TTC549 (cell line): ENCODE results near the gene ATP6V0C.

ENCODE experiments used
- FAIRE-seq: peaks from 2 replicates; lab custom pipeline; 2012; peaks lifted over from hg19 to GRCh38; lab: Jason Lieb, UNC

The ATP6V0C gene

DNA sequence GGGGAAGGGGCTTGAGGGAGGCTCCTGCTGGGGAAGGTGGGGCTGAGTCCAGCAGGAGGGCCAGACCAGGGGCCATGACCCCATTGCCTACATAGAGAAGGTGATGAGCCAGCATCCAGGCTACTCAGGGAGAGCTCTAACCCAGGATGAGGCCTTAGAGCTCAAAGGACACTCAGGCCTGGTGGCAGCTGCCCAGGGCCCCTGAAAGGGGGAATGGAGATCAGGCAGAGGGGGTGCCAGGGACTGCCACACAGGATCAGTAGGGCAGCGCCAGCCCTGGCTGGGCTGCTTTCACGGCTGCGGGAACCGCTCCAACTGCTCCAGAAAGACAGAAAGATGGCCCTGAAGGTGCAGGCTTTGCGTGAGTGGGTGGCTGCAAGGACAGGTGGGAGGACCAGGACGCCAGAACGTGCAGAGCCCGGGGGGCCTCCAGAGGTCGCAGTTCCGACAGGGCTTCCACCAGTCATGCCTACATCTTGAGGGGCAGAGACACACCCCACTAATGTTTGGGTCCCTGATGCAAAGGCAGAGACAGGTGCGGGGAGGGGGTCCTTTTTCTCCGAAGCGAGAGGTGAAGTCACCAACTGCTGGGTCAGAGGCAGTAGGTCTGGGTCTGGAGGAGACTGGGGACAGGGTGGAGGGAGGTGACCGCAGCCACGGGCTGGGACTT lies 882 bp upstream of the ATP6V0C start:
- no peak for FAIRE-seq

DNA sequence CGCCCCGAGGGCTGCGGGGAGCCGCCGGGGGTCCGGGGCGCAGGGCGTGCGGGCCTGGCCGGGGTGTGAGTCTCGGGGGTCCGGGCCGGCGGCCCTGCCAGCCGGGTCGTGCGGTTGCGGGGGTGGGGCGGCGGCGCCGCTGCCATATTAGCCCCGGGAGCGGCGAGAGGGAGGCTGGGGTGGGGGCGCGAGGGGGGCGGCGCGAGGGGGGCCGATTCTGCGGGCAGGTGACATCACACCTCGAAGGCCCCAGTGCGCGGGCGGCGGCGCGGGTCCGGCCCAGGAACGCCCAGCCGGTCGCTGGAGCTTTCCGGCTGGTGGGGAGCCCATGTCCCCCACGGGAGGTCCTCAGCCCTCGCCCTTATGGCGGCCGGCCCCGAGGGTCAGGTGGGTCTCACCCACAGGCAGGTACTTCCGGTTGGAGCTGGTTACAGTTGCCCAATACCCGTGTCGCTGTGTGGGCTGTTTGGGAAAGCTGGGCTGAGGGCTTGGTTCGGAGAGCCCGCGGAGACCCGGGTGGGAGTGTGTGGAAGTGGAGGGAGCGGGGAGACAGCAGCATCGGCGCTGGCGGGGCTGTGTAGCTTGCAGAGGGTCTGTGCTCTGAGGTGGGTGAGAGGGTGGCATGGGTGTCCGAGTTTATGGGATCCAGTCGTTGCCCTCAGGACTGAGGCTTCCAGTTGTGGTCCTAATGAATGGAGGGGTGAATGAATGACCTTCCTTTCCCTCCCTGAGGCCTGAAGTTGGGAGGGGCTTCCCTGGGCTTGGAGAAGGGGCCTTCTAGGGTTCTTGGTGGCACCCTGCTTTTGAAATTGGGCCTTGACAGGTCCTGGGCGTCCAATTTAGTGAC lies 804 bp downstream of the ATP6V0C start:
- no peak for FAIRE-seq

DNA sequence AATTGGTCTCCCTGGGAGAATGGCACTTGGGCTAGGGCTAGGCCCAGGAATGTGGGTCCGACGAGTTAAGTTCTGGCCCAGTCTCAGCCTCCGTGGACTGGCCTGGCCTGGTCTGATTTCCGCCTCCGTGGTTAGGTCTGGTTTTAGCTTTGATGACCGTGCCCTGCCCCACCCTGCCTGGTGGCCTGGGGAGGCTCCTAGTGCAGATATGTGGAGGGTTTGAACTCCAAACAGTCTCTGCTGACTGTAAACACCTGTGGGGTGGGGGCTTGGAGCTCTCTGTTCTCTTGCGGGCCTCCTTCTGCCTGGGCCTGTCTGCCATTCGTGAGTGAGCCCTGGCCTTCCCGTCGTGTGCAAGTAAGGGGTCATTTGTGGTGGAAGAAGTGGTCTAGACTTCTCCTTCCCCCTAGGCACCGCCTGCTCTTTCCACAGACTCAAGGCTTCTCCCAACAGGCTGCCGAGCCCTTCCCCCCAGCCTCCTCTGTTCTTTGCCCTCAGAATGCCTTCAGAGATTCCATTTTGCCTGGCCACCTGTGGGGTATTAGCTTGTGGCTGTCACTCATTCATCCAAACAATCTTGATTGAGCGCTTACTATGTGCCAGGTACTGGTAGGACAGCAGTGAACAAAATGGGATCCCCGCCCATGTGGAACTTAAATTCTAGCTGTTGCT lies 1.6 kb downstream of the ATP6V0C start:
- no peak for FAIRE-seq

DNA sequence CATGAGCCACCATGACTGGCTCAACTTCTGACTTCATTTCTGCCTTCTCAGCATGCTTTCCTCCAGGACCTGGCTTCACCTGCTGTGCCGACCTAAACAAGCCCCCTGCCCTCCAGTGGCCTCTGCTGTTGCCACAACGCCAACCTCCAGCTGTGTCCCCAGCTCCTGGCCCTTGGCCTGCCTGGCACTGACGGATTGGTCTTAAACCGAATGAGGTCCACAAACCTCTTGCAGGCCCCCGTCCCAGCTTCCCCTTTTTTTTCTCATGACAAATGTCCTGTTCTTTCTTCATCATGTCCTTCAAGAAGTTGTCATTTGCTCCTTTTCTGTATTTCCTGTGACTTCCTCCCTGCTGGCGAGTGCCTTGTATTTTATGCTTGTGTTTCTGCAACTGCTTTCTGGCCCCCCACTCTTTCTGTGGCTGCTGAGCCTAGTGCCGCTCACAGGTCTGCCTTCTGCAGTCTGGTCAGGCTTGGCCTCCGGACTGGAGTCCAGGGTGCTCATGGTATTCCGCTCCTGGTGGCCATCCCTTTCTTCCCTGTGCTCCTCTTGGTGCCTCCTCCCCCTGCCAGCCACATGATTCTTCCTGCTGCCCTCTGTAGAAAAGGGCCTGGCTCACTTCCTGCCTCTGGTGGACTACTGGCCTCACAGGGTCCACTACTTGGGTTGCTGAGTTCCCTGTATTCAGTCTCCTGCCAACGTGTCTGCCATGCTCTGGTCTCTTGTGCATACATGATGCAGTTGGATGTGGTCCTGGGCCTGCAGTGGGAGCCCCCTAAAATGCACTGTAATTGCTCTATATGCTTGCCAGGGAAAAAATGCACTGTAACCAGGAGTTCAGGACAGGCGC lies 2.9 kb downstream of the ATP6V0C start:
- no peak for FAIRE-seq

DNA sequence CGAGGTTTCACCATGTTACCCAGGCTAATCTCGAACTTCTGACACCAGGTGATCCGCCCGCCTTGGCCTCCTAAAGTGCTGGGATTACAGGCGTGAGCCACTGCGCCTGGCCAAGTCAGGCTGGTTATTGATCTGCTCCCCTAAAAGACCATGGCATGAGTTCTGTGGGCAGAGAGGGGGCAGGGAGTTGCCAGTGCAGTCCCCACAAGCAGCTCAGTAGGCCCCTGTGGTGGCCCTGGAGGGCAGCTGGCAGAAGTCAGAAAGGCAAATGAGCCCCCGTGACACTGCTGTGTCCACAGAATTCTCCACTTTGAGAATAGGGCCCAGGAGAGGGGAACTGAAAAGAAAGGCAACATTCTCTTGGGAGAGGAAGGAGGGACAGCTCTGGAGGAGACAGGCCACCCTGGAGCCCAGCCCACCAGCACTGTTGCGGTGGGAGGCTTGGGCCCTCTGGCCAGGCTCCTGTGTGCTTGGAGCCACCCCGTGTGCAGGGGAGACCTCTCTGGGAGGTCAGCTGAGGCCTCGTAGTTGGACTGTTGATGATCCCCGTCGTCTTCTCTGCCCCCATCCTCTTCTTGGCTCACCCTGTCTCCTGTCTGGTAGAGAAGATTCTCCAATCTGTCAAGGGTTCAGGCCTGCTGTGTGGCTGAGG lies 4.3 kb downstream of the ATP6V0C start:
- no peak for FAIRE-seq

DNA sequence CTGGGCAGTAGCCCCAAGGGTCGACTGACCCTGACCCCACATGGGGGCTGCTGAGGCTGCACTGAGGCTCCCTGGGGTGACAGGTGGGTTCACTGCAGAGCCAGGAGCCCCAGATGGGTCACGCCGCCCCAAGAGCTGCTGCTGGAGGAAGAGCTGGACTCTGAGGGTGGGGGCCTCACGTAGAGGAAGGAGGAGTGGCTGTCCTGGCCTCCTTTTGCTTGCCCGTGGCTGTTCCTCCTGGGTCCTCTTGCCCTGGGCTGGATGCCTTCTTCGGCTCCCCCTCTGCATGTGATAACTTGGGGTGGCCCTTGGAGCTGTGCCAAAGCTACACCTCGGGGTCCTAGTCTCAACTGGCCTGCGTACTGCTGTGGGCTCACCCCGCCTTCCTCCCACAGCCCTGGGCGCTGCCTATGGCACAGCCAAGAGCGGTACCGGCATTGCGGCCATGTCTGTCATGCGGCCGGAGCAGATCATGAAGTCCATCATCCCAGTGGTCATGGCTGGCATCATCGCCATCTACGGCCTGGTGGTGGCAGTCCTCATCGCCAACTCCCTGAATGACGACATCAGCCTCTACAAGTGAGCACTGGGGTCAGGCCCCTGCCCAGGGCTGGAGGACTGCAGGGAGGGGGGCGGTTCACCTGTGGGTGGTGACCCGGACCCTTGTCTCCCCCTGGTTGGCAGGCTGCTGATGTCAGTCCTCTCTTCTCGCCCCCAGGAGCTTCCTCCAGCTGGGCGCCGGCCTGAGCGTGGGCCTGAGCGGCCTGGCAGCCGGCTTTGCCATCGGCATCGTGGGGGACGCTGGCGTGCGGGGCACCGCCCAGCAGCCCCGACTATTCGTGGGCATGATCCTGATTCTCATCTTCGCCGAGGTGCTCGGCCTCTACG lies 5.3 kb downstream of the ATP6V0C start:
- no peak for FAIRE-seq

DNA sequence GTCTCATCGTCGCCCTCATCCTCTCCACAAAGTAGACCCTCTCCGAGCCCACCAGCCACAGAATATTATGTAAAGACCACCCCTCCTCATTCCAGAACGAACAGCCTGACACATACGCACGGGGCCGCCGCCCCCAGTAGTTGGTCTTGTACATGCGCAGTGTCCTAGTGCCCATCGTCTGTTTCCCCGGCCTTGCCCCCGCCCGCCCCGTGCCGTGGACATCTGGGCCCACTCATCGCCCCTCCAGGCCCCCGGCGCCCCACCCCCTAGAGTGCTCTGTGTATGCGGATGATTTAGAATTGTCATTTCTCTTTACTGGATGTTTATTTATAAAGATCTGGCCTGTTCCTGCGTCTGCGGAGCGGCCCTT lies 5.9 kb downstream of the ATP6V0C start:
- no peak for FAIRE-seq

DNA sequence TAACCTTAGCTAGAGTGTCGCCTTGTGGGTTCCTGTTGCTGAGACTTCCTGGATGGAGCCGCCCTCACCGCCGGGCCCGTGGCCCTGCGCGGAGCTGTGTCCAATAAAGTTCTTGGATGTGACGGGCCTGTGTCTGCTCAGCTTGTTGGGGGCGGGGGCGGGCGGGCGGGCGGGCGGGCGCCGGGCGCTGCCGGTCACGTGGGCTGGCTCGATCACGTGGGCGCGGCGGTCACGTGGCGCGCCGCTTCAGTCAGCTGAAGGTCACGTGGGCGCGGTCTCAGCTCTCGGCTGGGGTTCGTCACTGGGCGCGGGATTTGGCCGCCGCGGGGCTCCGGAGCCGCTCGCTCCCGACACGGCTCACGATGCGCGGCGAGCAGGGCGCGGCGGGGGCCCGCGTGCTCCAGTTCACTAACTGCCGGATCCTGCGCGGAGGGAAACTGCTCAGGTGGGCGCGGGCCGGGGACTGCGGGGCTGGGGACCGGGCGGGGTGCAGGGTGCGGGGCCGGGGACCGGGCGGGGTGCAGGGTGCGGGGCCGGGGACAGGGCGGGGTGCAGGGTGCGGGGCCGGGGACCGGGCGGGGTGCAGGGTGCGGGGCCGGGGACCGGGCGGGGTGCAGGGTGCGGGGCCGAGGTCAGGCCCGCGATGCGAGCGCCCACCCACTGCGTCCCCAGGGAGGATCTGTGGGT lies 6.5 kb downstream of the ATP6V0C start, which contains the start of gene AMDHD2:
Gene AMDHD2 (plus strand): TSS at position 275 of the 687 bp plus-strand sequence. CDS start 88 bp downstream, at position 363.
- FAIRE-seq: no peak

DNA sequence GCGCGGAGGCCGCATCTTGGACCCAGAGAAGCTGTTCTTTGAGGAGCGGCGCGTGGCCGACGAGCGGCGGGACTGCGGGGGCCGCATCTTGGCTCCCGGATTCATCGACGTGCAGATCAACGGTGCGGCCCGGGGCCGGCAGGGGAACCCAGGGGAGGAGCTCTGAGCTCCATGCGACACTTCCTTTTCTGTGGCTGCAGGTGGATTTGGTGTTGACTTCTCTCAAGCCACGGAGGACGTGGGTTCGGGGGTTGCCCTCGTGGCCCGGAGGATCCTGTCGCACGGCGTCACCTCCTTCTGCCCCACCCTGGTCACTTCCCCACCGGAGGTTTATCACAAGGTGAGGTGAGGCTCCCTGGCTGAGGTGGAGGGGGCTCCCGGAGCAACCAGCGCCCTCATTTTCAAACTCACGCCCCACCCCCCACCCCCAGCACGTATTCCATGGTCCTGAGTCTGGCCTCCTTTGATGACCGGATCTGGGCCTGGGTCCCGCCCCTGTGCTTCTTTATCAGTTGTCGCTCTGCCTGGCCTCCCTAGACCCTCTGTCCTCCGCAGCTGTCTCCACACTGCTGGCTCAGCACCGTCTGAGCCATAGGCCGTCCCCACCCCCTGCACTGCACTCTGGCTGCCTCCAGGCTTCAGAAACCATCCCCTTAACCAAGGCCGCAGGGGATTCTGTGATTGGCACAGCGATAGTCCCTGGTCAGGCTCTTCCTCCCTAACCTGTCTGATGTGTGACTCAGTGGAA lies 7.2 kb downstream of the ATP6V0C start:
- no peak for FAIRE-seq

DNA sequence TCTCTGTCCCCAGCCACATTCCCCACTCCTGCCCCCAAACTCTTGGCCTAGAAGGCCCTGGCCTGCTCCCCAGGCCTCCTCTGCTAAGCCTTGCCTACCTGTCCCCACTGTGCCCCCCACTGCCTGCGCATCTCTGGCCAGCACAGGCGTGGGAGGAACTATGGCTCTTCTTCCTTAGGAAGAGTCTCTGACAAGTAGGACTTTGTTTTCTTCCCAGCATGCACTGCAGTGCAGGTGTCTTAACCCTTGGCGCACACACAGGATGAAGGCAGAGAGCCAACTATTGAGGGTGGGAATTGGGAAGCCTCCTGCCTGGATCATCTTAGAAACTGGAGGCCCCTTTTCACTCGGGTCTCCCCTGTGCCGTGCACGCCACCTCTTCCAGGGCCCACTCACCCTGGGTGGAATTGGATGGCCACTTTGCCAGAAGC lies 10.1 kb downstream of the ATP6V0C start:
- FAIRE-seq: no peak

DNA sequence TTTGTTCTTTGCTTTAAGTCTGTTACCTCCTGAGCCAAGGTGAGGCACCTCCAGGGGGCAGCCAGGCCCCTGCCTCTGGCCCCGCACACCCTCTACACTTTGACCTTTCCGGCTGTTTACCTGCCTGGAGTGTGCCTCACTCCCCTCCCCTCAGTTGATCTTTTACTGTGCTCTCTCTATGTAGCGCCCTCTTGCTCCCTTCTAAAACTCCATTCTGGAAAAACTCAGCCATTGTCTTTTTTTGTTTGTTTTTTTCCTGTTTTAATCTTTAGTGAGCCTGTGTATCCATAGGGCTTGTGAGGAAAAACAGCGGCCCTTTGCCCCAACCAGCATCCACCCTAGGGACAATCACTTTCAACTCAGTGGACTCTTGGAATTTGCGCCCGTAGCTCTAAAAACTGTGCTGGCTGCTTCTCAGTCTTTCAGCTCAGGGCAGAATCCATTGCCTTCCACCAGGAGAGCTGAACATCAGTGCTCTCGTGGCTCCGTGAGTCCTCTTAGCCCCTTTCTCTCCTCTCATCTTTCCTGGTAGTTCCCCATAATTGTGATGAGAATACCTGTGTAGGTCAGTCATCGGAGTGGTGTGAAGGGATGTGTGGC lies 10.7 kb downstream of the ATP6V0C start:
- no peak for FAIRE-seq

DNA sequence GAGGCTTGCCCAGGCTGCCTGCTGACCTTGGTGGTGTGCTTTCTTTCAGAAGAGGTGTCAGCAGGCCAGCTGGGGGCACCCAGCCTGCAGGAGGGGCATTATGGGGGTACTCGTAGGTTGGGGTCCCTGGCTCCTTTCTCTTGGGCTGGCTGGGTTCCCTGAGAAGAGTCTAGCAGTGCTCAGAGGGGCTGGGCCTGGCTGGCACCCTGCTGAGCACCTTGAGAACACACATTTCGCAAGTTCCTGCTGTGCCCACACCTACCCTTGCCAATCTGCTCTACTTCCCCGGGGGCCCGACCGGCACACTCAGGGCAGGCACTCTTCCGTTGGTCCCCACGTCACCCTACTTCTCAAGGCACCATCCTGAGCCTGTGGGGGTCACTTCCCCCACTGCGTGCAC lies 12.4 kb downstream of the ATP6V0C start:
- FAIRE-seq: no peak

DNA sequence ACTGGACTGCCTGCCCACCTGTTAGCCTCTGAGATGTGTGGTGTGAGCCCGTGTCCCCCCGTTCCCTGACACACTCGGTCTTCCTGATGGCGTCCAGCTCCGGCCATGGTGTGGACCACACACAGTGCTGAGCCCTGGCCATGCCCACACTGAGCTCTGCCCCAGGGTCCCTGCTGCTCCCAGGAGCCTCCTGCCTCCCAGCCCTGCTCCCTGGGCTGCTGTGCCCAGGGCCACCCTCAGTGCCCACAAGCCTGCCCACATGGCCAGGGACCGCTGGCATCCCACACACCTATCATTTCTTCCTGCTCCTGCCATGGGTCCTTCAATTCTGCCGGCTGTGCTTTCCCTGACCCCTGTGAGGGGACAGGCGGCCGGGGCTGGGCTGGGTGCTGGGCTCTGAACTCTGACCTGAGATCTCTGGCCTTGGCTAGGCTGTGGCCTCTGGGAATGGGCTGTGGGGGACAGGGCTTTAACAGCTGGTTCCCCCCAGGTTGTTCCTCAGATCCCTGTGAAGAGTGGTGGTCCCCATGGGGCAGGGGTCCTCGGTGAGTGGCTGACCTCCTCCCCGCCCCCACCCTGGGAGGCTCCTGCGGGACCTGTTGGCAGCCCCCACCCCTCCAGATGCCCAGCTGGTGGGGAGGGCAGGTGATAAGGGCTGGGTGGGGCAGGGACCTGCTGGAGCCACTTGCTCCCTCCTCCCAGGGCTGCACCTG lies 13.5 kb downstream of the ATP6V0C start:
- FAIRE-seq: no peak

DNA sequence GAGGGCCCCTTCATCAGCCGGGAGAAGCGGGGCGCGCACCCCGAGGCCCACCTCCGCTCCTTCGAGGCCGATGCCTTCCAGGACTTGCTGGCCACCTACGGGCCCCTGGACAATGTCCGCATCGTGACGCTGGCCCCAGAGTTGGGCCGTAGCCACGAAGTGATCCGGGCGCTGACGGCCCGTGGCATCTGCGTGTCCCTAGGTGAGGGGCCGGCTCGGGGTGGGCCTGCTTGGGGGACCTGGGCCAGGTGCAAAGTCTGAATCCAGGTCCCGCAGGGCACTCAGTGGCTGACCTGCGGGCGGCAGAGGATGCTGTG lies 14.0 kb downstream of the ATP6V0C start:
- FAIRE-seq: no peak

DNA sequence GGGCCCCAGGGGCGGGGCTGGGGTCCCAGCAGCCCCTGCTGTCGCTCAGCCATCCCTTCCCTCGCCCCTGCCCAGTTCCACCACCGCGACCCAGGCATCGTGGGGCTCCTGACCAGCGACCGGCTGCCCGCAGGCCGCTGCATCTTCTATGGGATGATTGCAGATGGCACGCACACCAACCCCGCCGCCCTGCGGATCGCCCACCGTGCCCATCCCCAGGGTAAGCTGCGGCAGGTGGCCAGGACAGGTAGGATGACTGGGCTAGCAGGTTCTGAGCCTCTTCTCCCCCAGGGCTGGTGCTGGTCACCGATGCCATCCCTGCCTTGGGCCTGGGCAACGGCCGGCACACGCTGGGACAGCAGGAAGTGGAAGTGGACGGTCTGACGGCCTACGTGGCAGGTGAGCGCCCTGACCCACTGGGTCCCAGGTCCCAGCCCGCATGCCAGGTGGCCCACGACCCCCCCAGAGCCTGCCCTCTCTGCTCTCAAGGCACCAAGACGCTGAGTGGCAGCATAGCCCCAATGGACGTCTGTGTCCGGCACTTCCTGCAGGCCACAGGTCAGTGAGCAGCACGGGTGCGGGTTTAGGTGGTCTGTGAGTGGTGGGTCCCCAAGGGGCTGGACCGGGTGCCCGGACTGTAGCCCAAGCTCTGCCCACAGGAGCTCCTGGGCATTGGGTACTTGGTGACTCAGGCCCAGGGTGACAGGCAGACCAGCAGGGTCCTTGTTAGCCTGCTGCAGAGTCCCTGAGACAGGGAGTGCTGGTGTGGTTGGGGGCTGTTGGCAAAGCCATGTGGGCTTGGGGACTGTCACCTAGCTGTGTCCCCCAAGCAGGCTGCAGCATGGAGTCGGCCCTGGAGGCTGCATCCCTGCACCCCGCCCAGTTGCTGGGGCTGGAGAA lies 14.7 kb downstream of the ATP6V0C start:
- FAIRE-seq: no peak

DNA sequence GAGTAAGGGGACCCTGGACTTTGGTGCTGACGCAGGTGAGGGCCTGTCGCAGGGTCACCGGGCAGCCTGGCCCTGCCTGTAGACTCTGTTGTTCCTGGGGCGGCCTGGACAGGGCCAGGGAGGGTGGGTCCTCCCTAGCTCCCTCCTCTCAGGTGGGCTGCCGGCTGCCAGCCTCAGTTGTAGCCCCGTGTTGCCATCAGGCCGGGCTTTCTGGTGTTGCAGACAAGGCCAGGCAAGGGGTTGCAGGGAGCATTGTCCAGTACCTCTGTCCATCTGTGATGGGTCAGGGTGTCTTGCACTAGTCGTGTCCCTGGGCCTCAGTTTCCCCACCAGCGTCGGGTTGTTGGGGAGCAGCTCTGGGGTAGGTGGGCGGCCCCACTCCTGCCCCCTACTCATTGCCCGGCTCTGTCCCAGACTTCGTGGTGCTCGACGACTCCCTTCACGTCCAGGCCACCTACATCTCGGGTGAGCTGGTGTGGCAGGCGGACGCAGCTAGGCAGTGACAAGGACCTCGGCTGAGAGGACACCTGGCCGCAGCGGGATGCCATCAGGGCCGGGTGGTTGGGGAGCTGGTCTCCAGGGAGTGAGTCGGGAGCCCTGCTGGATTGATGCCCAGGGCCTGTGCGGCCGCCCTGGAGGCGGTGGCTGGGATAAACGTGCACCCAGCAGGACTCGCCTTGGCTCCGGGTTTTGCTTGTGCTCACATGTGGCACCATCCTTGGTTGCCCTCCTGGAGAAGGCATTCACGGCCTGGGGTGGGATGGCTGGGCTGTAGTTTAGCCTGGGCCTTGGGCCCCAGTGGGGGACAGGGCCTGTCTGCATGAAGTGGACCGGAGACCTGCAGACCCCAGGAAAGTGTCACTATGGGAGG lies 15.5 kb downstream of the ATP6V0C start:
- FAIRE-seq: no peak
